Smooth muscle cell (in vitro differentiated cells): ENCODE data around the gene CCDC197. TPM values are rescaled to one million over a fixed set of nuclear protein-coding genes. Genes with fewer than 3 reads are reported as not detected.

Source experiments
- DNase-seq: peaks from one replicate; lab custom pipeline; 2025; ENCODE audit not compliant: unreplicated experiment; lab: John Stamatoyannopoulos, UW
- H2AFZ ChIP-seq: fragments of 200-600 bp; sonication (generic); 2 replicates; pipeline ENCODE4 v1.6.0; 2016; ENCODE audit warnings: antibody characterized with exemption, low read depth, mild to moderate bottlenecking
- H3F3A ChIP-seq: fragments of 200-600 bp; sonication (generic); 2 replicates; pipeline ENCODE4 v1.6.0; 2017; ENCODE audit warnings: antibody characterized with exemption, low read depth
- H3K27ac ChIP-seq: fragments of 200-600 bp; sonication (generic); 2 replicates; pipeline ENCODE4 v1.5.1; 2016; ENCODE audit warnings: low read depth, mild to moderate bottlenecking
- H3K27me3 ChIP-seq: fragments of 200-600 bp; sonication (generic); 2 replicates; pipeline ENCODE4 v1.6.1; 2016; ENCODE audit warnings: low read depth, mild to moderate bottlenecking
- H3K36me3 ChIP-seq: fragments of 200-600 bp; sonication (generic); 2 replicates; pipeline ENCODE4 v1.5.1; 2016; ENCODE audit warnings: low read depth
- H3K4me1 ChIP-seq: fragments of 200-600 bp; sonication (generic); 2 replicates; pipeline ENCODE4 v1.5.1; 2016; ENCODE audit warnings: low read depth
- H3K4me2 ChIP-seq: fragments of 200-600 bp; sonication (generic); 2 replicates; pipeline ENCODE4 v1.6.0; 2016; ENCODE audit warnings: mild to moderate bottlenecking
- H3K4me3 ChIP-seq: fragments of 200-600 bp; sonication (generic); 2 replicates; pipeline ENCODE4 v1.5.1; 2016; ENCODE audit warnings: mild to moderate bottlenecking
- H3K79me2 ChIP-seq: fragments of 200-600 bp; sonication (generic); 2 replicates; pipeline ENCODE4 v1.6.0; 2016; ENCODE audit warnings: low read depth, mild to moderate bottlenecking
- H3K9ac ChIP-seq: fragments of 200-600 bp; sonication (generic); 2 replicates; pipeline ENCODE4 v1.6.0; 2016; ENCODE audit warnings: low read depth
- H3K9me3 ChIP-seq: fragments of 200-600 bp; sonication (generic); replicated peaks from 2 replicates; pipeline ENCODE4 v1.5.1; 2016; ENCODE audit warnings: low read depth
- H4K20me1 ChIP-seq: fragments of 200-600 bp; sonication (generic); 2 replicates; pipeline ENCODE4 v1.6.0; 2016; ENCODE audit warnings: low read depth
- CTCF ChIP-seq: fragments of 200-600 bp; sonication (generic); IDR thresholded peaks from 2 replicates; pipeline ENCODE4 v1.5.1; 2017; ENCODE audit warnings: borderline replicate concordance, mild to moderate bottlenecking, antibody characterized with exemption; ENCODE audit not compliant: insufficient read depth, poor library complexity, severe bottlenecking
- WGBS: methylation state at CpG from one replicate; pipeline ENCODE4 v1.1.7; 2016; ENCODE audit warnings: low lambda C conversion rate; 5-methylcytosine and 5-hydroxymethylcytosine counted together
- polyA plus RNA-seq: library from polyadenylated mRNA; unstranded; fragments of >200 nt; fragmentation: Nextera tagmentation; extraction: Ambion mirVana; gene quantifications from 2 replicates; pipeline ENCODE4 v1.2.1, GENCODE V29; 2016
- total RNA-seq: library from RNA; depleted of rRNA; stranded (reverse); fragments of >200 nt; gene quantifications from 2 replicates; pipeline ENCODE4 v1.2.3, GENCODE V29; 2014

The CCDC197 gene
- total and polyA plus RNA-seq, 2 experiments from 2014 or later = not detected

GRCh38 chr14:94005324-94006073 is 8.4 kb downstream of the CCDC197 start:
- DNase-seq = no peak
- WGBS = 54% methylated on average over 14 of the region's 14 CpGs
- Histone ChIP-seq H4K20me1 (no peaks in the 10 kb centered on the region), H3K4me2 (no peak overlapping the region), H3K36me3 (no peaks in the 10 kb centered on the region), H2AFZ (no peak overlapping the region), H3F3A (no peaks in the 10 kb centered on the region), H3K27me3 (peaks cover 4% of the 10 kb centered on the region), H3K9ac (no peak overlapping the region), H3K4me1 (no peaks in the 10 kb centered on the region), H3K27ac (no peak overlapping the region), H3K4me3 (no peak overlapping the region), H3K79me2 (no peaks in the 10 kb centered on the region), H3K9me3 (no peaks in the 10 kb centered on the region)
- TF ChIP-seq CTCF = peak; percentile 27

GRCh38 chr14:94008234-94008633 is 11.1 kb downstream of the CCDC197 start:
- Histone ChIP-seq H2AFZ (no peak overlapping the region), H3K79me2 (no peaks in the 10 kb centered on the region), H3K27me3 (no peaks in the 10 kb centered on the region), H3K9ac (no peak overlapping the region), H3K4me1 (no peaks in the 10 kb centered on the region), H4K20me1 (no peaks in the 10 kb centered on the region), H3K36me3 (no peaks in the 10 kb centered on the region), H3K4me2 (no peak overlapping the region), H3K4me3 (no peak overlapping the region), H3F3A (no peaks in the 10 kb centered on the region), H3K9me3 (no peaks in the 10 kb centered on the region), H3K27ac (no peak overlapping the region)
- DNase-seq = no peak
- no peak for TF ChIP-seq CTCF
- WGBS = 78% methylated on average over 3 of the region's 3 CpGs

- no peak for TF ChIP-seq CTCF
- no peak overlapping the region for H3K4me3 ChIP-seq
- no peaks in the 10 kb centered on the region for H3K79me2 ChIP-seq
- no peak overlapping the region for H3K4me2 ChIP-seq
- no peak for DNase-seq
- no peaks in the 10 kb centered on the region for H3F3A ChIP-seq
- H3K4me1 ChIP-seq = no peaks in the 10 kb centered on the region
- H3K9me3 ChIP-seq = no peaks in the 10 kb centered on the region
- H3K27ac ChIP-seq = no peak overlapping the region
- WGBS = 58% methylated on average over 4 of the region's 4 CpGs
- no peaks in the 10 kb centered on the region for H3K27me3 ChIP-seq
- H3K36me3 ChIP-seq = no peaks in the 10 kb centered on the region
- H3K9ac ChIP-seq = no peak overlapping the region
- no peaks in the 10 kb centered on the region for H4K20me1 ChIP-seq
- no peak overlapping the region for H2AFZ ChIP-seq
These were observed 12.7 kb downstream of the CCDC197 start for GRCh38 chr14:94009767-94010166.

GRCh38 chr14:94010625-94011024 is 13.5 kb downstream of the CCDC197 start:
- no peak overlapping the region for H3K27ac ChIP-seq
- no peak for TF ChIP-seq CTCF
- DNase-seq = no peak
- no peaks in the 10 kb centered on the region for H3K27me3 ChIP-seq
- H3F3A ChIP-seq = no peaks in the 10 kb centered on the region
- 82% methylated on average over 6 of the region's 6 CpGs for WGBS
- H3K9me3 ChIP-seq = no peaks in the 10 kb centered on the region
- H3K36me3 ChIP-seq = no peaks in the 10 kb centered on the region
- no peak overlapping the region for H2AFZ ChIP-seq
- no peak overlapping the region for H3K9ac ChIP-seq
- no peaks in the 10 kb centered on the region for H3K4me1 ChIP-seq
- H3K4me3 ChIP-seq = no peak overlapping the region
- no peaks in the 10 kb centered on the region for H4K20me1 ChIP-seq
- no peak overlapping the region for H3K4me2 ChIP-seq
- H3K79me2 ChIP-seq = no peaks in the 10 kb centered on the region
